ENCODE data around the gene RHO.
"Not testable (repeated sequence)": the region's sequence is repeated elsewhere in the genome, so short reads cannot be mapped to it uniquely, and the experiment has no call there.

Gene RHO

DNA sequence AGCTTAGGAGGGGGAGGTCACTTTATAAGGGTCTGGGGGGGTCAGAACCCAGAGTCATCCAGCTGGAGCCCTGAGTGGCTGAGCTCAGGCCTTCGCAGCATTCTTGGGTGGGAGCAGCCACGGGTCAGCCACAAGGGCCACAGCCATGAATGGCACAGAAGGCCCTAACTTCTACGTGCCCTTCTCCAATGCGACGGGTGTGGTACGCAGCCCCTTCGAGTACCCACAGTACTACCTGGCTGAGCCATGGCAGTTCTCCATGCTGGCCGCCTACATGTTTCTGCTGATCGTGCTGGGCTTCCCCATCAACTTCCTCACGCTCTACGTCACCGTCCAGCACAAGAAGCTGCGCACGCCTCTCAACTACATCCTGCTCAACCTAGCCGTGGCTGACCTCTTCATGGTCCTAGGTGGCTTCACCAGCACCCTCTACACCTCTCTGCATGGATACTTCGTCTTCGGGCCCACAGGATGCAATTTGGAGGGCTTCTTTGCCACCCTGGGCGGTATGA, at the start of gene RHO:
RHO (plus strand) TSS at position 51 of the 512 bp plus-strand sequence; CDS start at position 146, 95 bp downstream.
- H3K4me3 ChIP-seq (ENCODE audit: low read depth, low read length): no peak within 1 kb of the TSS

- not testable (repeated sequence) for H3K4me3 ChIP-seq (ENCODE audit: low read depth, low read length)
Measured at GRCh38 chr3:129481225-129481765, 47.1 kb upstream of the RHO start.

DNA sequence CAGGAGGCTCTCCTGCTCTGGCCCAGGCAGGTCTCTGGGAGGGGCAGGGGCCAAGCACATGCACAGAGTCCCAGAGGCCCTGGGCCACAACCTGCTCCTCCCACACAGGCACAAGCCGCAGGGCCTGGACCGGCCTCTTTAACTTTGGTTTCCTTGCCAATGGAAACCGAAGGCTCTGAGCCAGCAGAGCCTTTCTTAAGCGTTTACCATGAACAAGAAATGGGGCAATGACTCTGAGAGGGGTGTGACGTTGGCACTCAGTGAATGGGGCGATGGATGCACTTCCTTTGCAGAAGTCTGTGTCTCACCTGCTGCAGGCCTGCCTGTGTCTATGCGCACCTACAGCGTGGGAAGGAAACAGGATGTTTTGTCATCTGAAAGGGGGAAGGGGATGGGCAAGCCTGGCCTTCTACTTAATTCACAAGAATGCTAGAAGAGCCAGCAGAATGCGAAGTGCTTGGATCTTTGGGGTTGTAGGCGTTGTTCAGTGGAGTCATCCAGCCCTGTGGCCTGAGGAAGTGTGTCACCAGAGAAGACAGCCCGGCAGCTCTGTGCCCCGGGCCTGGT, 46.6 kb upstream of the RHO start:
- H3K4me3 ChIP-seq (ENCODE audit: low read depth, low read length): no peak overlapping the region

DNA sequence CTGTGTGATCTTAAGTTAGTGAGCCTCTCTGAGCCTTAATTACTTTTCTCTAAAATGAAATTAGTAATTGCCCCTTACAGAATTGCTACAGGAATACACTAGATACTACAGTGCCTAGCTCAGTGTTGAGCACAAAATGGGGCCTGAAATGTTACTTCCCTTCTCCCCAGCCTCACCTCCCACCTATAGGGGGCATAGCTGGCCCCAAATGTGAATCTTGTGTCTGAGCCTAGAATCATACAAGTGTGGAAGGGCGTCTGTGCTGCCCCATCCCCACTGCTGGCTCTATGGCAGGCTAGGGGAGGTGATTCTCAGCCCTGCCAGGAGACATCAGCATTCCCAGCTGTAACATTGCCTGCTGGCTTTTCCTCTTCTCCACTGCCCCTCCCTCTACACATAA, 45.7 kb upstream of the RHO start:
- H3K4me3 ChIP-seq (ENCODE audit: low read depth, low read length): no peak overlapping the region

DNA sequence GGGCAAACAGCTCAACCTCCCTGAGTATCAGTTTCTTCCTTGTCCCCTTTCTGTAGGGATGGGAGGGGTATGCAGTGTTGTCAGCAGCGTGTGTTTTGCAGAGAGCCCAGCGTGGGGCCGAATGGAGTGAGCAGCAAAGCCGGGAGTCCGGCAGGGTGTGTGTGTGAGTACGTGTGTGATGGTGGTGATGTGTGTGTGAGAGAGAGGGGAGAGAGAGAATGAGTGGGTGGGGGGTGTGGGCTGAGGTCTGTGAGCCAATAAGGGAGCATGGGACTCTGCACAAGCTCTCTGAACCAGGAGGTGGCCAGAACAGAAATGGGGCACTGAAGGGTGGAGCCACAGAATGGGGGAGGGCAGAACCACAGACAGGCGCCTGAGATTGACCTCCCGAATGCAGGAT, 44.6 kb upstream of the RHO start:
- no peak overlapping the region for H3K4me3 ChIP-seq (ENCODE audit: low read depth, low read length)

DNA sequence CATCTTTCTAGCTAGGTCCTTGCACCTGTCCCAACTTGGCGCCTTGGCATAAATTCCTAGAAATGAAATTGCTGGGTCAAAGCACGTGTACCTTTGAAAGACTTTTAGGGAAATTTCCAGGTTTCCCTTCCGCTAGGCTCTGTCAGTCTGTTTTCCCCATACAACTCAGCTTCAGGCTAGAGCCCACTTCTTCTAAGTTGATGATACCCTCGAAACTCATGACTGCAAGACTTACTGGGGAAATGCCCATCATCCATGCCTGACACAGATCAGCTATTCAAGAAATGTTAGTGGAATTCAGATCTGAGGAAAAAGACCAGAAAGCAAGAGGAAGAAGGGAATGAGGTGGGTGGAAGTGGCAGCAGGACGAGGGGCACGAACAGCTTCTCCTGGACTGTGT, 43.3 kb upstream of the RHO start:
- not testable (repeated sequence) for H3K4me3 ChIP-seq (ENCODE audit: low read depth, low read length)

- no peak overlapping the region for H3K4me3 ChIP-seq (ENCODE audit: low read depth, low read length)
Measured at GRCh38 chr3:129485721-129486663, 42.4 kb upstream of the RHO start.

- no peak overlapping the region for H3K4me3 ChIP-seq (ENCODE audit: low read depth, low read length)
Measured at GRCh38 chr3:129486664-129487035, 41.8 kb upstream of the RHO start.

DNA sequence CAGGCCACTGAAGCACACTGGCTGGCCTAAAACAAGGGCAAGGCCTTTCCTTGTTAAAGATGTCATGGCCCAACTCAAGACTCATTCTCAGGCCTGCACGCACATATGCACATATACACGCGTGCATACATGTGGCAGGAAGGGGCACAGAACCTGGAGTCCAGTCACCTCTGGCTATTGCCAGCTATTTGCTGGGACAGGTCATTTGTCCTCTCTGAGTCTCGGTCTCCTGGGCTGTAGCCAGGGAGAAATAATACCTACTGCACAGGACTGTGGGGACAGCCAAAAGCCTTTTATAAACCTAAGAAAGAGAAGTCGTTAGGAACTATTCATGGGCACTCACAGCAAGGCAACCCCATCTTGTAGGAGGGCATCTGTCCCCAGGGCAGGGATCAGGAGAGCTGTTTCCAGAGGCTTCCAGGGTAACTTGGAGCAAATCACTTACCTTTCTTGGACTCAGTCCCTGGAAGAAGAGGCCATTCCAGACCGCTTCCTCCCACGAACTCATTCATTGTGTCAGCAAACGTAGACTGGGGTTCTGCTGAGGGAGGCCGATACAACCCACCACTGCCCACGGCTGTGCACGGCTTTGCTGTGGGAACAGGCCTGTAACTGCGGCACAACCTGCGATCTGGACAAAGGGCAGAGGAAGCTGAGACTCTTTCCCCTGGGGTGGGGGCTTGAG, 41.1 kb upstream of the RHO start:
- H3K4me3 ChIP-seq (ENCODE audit: low read depth, low read length): no peak overlapping the region

GRCh38 chr3:129487868-129488335, 40.5 kb upstream of the RHO start:
- not testable (repeated sequence) for H3K4me3 ChIP-seq (ENCODE audit: low read depth, low read length)

- not testable (repeated sequence) for H3K4me3 ChIP-seq (ENCODE audit: low read depth, low read length)
Measured at GRCh38 chr3:129489258-129489657, 39.2 kb upstream of the RHO start.

GRCh38 chr3:129490273-129490675, 38.2 kb upstream of the RHO start:
- H3K4me3 ChIP-seq (ENCODE audit: low read depth, low read length): no peak overlapping the region

GRCh38 chr3:129491077-129491476, 37.4 kb upstream of the RHO start:
- H3K4me3 ChIP-seq (ENCODE audit: low read depth, low read length): not testable (repeated sequence)

DNA sequence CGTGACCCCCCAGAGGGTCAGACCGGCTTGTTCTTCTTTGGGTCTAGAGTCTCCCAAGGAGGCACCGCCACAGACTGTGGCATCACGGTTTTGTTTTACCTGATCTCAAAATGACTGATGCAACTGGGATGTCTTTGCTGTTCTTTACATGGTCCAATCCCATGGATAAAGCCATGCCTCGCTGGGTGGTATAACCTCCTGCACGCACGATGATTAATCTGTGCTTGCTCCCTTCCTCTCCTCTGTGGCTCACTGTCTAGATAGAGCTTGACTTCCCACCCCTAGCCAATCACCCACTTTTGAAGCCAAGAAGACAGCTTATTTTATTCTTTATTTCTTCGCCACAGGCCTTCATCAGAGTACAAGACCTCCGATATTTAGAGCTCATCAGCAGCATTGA, 36.6 kb upstream of the RHO start:
- H3K4me3 ChIP-seq (ENCODE audit: low read depth, low read length): no peak overlapping the region

DNA sequence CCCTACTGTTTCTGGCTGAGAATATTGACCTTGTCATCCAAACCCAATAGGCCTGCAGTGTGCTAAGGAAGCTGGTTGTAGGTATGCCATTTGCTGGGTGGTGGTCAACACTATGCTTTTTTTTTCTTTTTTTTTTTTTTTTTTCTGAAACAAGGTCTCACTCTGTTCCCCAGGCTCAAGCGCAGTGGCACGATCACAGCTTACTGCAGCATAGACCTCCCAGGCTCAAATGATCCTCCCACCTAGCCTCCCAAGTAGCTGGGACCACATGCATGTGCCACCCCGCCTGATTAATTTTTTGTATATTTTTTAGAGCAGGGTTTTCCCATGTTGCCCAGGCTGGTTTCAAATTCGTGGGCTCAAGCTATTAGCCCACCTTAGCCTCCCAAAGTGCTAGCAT, 35.7 kb upstream of the RHO start:
- no peak overlapping the region for H3K4me3 ChIP-seq (ENCODE audit: low read depth, low read length)

- H3K4me3 ChIP-seq (ENCODE audit: low read depth, low read length): no peak overlapping the region
Measured at GRCh38 chr3:129493206-129493605, 35.2 kb upstream of the RHO start.

DNA sequence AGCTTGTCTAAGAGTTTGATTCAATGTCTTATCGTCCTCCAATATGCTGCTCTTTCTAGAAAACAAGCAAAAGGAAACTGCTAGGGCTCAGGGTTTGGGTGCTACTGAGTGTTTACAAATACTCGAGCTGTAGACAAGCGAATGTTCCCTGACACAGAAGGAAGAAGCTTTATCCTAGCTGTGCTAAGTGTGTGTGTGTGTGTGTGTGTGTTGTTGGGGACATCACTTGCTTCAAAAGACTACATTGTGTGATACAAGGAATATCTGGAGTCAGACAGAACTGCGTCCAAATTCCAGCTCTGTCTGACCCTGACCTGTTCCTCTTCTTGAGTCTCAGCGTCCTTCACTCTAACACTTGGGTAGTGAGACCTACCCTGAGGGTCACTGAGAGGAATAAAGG, 33.9 kb upstream of the RHO start:
- H3K4me3 ChIP-seq (ENCODE audit: low read depth, low read length): not testable (repeated sequence)

GRCh38 chr3:129495006-129495639, 33.3 kb upstream of the RHO start:
- not testable (repeated sequence) for H3K4me3 ChIP-seq (ENCODE audit: low read depth, low read length)

GRCh38 chr3:129497876-129498275, 30.6 kb upstream of the RHO start:
- H3K4me3 ChIP-seq (ENCODE audit: low read depth, low read length): not testable (repeated sequence)

DNA sequence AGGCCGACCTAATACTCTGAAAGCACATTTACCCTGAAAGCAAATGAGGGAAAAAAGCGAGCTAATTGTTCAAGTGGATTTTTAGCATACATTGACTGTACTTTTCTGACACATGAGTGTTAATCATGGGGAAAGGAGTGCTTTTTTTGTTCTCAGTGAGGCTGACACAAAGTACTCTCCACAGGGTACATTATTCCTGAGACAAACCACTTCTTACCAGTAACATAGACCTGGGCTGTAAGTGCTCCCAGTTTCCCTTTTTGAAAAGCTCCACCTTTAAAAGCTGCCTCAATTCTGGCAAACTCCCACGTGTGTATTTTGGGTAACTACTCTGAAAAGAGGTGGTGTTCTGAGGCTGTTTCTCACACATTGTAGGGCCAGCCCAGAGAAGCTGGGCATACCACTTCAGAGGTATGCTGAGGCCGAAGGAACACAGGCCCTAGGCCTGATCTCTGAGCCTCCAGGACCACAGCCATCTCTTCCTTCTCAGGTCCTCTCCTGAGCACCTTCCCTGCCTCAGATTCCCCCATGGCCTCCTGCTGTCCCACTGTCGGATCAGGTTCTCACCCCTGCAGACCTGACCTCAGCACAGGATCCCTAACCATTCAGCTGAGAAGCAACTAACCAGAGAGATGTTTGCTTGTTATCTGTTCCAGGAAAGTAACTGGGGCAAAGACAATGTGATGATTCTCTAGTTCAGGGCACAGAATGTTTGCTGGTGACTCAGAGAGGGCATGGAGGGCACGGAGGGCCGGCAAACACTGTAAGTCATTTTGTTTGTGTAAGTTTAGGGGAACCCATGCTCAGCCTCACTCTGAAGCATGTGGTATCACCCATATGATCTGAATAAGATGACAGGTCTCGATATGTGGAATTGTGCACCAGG, 29.6 kb upstream of the RHO start:
- not testable (repeated sequence) for H3K4me3 ChIP-seq (ENCODE audit: low read depth, low read length)

Data from iPS-11a (cell line).